ENCODE results near the gene UBE2J2.

UBE2J2 gene

GRCh38 chr1:1298861-1299685 lies 25.4 kb upstream of the UBE2J2 start:
- no peak overlapping the region for H3K27ac ChIP-seq
- TF ChIP-seq, protein P1, sequence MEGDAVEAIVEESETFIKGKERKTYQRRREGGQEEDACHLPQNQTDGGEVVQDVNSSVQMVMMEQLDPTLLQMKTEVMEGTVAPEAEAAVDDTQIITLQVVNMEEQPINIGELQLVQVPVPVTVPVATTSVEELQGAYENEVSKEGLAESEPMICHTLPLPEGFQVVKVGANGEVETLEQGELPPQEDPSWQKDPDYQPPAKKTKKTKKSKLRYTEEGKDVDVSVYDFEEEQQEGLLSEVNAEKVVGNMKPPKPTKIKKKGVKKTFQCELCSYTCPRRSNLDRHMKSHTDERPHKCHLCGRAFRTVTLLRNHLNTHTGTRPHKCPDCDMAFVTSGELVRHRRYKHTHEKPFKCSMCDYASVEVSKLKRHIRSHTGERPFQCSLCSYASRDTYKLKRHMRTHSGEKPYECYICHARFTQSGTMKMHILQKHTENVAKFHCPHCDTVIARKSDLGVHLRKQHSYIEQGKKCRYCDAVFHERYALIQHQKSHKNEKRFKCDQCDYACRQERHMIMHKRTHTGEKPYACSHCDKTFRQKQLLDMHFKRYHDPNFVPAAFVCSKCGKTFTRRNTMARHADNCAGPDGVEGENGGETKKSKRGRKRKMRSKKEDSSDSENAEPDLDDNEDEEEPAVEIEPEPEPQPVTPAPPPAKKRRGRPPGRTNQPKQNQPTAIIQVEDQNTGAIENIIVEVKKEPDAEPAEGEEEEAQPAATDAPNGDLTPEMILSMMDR (conservative IDR thresholded peaks at IDR 0.05) = no peak

GRCh38 chr1:1297802-1298424 lies 24.3 kb upstream of the UBE2J2 start:
- TF ChIP-seq, protein P1 (conservative IDR thresholded peaks at IDR 0.05) = no peak
- H3K27ac ChIP-seq = no peak overlapping the region

DNA sequence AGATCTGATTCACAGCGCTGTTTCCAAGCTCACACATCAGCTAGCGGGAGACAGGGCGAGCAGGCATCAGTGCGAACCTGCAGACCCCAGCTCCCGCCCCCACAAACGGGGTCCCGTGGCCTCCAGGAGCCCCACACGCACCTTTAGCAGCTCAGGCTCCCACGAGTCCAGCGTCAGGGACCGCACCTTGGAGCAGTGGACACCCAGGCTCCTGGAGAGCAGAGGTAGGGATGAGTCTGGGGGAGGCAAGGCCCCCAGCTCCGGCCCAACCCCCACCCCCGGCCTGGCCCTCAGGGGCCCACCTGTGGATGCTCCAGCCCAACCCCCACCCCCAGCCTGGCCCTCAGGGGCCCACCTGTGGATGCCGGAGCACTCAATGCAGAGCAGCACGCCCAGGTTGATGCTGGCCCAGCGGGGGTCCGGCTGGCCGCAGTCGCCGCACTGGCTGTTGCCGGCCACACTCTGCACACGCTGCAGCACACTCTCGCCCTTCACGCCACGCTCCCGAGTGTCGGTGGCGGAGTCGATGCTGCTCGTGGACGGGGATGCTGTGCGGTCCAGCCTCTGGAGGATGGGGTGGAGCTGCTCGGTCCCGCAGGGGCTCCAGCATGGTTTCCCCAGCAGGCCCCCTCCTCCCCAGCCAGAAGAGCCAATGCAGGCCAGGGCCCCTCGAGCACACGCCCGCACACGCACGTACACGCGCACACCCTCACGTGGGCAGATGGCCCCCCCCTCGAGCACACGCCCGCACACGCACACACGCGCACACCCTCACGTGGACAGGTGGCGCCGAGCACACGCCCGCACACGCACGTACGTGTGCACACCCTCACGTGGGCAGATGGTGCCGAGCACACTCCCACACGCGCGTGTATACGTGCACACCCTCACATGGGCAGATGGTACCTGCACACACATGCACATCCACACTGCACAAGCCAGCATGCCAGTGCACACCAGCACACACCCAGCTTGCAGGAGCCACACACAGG lies 22.7 kb upstream of the UBE2J2 start:
- TF ChIP-seq, protein P1 (conservative IDR thresholded peaks at IDR 0.05) = no peak
- H3K27ac ChIP-seq = no peak overlapping the region

GRCh38 chr1:1295154-1295923 lies 21.7 kb upstream of the UBE2J2 start:
- no peak overlapping the region for H3K27ac ChIP-seq
- TF ChIP-seq, protein P1 (conservative IDR thresholded peaks at IDR 0.05) = no peak

- H3K27ac ChIP-seq = no peak overlapping the region
Observed at GRCh38 chr1:1294250-1294890, 20.7 kb upstream of the UBE2J2 start.

More at GRCh38 chr1:1294250-1294890, 20.7 kb upstream of the UBE2J2 start:
- TF ChIP-seq, protein P1 (conservative IDR thresholded peaks at IDR 0.05) = no peak
